Mucosa of stomach (tissue), 1 donor: ENCODE results near the gene FUT3.

ENCODE experiments used
- H3K27me3 ChIP-seq: one replicate; pipeline ENCODE4 v1.7.0; 2013; ENCODE audit warnings: mild to moderate bottlenecking, low read length; ENCODE audit not compliant: control insufficient read depth, insufficient read depth
- H3K36me3 ChIP-seq: one replicate; pipeline ENCODE4 v1.7.0; 2013; ENCODE audit warnings: low read length; ENCODE audit not compliant: control insufficient read depth, insufficient read depth
- H3K4me1 ChIP-seq: one replicate; pipeline ENCODE4 v1.7.0; 2013; ENCODE audit warnings: mild to moderate bottlenecking, low read length; ENCODE audit not compliant: control insufficient read depth, insufficient read depth
- H3K4me3 ChIP-seq: one replicate; pipeline ENCODE4 v1.7.0; 2013; ENCODE audit warnings: low read length
- H3K9ac ChIP-seq: one replicate; pipeline ENCODE4 v1.7.0; 2013; ENCODE audit warnings: mild to moderate bottlenecking, low read length, moderate library complexity
- H3K9me3 ChIP-seq: one replicate; pipeline ENCODE4 v1.7.0; 2013; ENCODE audit warnings: mild to moderate bottlenecking, low read length, moderate library complexity; ENCODE audit not compliant: control insufficient read depth
- donor health status: Pancreatic carcinoma.

The FUT3 gene

DNA sequence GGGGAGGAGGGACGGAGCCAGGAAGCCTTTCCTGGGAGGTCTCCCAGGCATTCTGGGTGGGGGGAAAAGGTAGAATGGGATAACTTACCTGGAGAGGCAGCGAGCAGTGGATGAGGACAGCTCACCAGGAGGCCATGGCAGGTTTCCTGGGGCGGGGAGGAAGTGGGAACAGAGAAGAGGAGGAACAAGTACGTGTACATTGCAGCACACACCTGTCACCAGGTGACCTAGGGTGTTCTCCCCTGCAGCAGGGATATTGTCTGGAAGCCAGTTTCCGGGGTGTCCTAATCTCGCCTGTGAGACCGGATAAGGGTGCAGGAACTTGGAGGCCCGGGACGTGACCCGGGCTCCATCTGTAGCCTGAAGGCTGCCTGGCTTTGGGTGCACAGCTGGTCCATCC, at the start of gene FUT3:
Gene FUT3, minus strand, starts transcription at position 148 of the 400 bp plus-strand sequence.
- Histone ChIP-seq H3K9ac (peak within 1 kb of the TSS; percentile 86), H3K27me3 (no peaks in the 10 kb centered on the region), H3K4me3 (peak within 1 kb of the TSS; percentile 78), H3K4me1 (peaks cover 3% of the 10 kb centered on the region), H3K36me3 (no peaks in the 10 kb centered on the region), H3K9me3 (no peaks in the 10 kb centered on the region)

- Histone ChIP-seq H3K4me3 (no peak overlapping the region), H3K9ac (no peak overlapping the region), H3K27me3 (no peaks in the 10 kb centered on the region), H3K9me3 (no peaks in the 10 kb centered on the region), H3K36me3 (no peaks in the 10 kb centered on the region), H3K4me1 (peaks cover 19% of the 10 kb centered on the region)
Measured at GRCh38 chr19:5900976-5901375, 49.7 kb upstream of the FUT3 start.

GRCh38 chr19:5899728-5900526, 48.7 kb upstream of the FUT3 start:
- no peaks in the 10 kb centered on the region for H3K36me3 ChIP-seq
- no peak overlapping the region for H3K4me3 ChIP-seq
- H3K9me3 ChIP-seq: no peaks in the 10 kb centered on the region
- H3K27me3 ChIP-seq: no peaks in the 10 kb centered on the region
- H3K9ac ChIP-seq: no peak overlapping the region
- H3K4me1 ChIP-seq: peaks cover 11% of the 10 kb centered on the region

- H3K4me1 ChIP-seq: peaks cover 9% of the 10 kb centered on the region
- H3K27me3 ChIP-seq: peaks cover under 1% of the 10 kb centered on the region
- no peak overlapping the region for H3K4me3 ChIP-seq
- H3K9ac ChIP-seq: no peak overlapping the region
- H3K36me3 ChIP-seq: no peaks in the 10 kb centered on the region
- no peaks in the 10 kb centered on the region for H3K9me3 ChIP-seq
Measured at GRCh38 chr19:5897189-5897969, 46.1 kb upstream of the FUT3 start.

- Histone ChIP-seq H3K9ac (no peak overlapping the region), H3K4me1 (peaks cover 7% of the 10 kb centered on the region), H3K27me3 (peaks cover 9% of the 10 kb centered on the region), H3K9me3 (no peaks in the 10 kb centered on the region), H3K4me3 (no peak overlapping the region), H3K36me3 (no peaks in the 10 kb centered on the region)
Measured at GRCh38 chr19:5896365-5897076, 45.3 kb upstream of the FUT3 start.

GRCh38 chr19:5895890-5896289, 44.6 kb upstream of the FUT3 start:
- Histone ChIP-seq H3K27me3 (peaks cover 12% of the 10 kb centered on the region), H3K4me3 (no peak overlapping the region), H3K36me3 (no peaks in the 10 kb centered on the region), H3K9ac (no peak overlapping the region), H3K9me3 (no peaks in the 10 kb centered on the region), H3K4me1 (peaks cover 7% of the 10 kb centered on the region)

DNA sequence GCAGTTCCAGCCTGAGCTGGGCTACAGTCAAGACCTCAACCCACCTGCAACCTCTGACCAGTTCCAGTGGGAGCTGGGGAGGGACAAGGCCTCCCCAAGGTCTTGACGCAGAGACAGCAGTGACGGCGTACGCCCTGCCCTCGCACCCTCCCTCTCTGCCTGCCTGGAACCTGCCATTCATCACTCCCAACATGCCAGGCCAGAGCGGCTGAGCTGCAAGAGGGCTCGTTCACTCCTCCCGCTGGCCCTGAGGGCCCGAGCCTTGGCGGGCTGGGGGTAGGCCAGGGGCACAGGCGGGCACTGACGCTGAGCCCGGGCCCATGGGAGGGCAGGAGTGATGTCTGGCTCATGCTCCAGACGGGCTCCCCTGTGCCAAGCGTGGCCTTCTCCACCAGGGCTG, 44.2 kb upstream of the FUT3 start:
- no peak overlapping the region for H3K4me3 ChIP-seq

DNA sequence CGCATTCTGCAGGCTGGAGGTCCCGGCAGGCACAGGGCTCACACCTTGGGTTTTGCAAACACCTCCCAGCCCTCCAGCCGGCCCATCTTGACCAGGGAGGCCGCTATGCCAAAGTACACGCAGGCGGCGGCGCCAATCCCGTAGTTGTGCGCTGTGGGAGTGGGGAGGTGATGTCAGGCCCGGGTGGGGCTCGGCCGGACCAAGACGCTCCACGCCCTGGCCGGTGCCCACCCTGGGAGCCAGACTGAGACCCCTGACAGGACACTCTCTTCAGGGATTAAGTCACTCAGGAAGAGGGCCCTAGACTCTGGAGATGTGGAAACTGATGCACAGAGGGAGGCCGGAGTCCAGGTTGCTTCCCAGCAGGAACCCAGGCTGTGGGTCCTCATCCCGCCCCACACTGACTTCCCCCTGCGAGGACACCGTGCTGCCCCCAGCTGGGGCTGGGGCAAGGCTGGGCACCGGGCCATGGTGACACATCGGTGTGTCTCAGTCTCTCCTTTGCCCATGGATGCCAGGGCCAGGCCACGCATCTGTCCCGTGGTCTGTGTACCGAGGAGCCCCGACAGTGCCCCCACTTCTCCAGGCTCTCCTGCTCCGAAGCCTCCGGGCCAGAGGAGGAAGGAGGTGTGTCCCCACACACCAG, 43.6 kb upstream of the FUT3 start:
- Histone ChIP-seq H3K36me3 (no peaks in the 10 kb centered on the region), H3K4me1 (peaks cover 7% of the 10 kb centered on the region)

More for the DNA sequence above, 44.2 kb upstream of the FUT3 start:
- H3K9me3 ChIP-seq: no peaks in the 10 kb centered on the region
- peaks cover 12% of the 10 kb centered on the region for H3K27me3 ChIP-seq
- no peak overlapping the region for H3K9ac ChIP-seq
- peaks cover 7% of the 10 kb centered on the region for H3K4me1 ChIP-seq
- H3K36me3 ChIP-seq: no peaks in the 10 kb centered on the region

GRCh38 chr19:5893907-5894703, 42.9 kb upstream of the FUT3 start:
- H3K4me3 ChIP-seq: no peak overlapping the region
- H3K4me1 ChIP-seq: peaks cover 7% of the 10 kb centered on the region
- H3K27me3 ChIP-seq: peaks cover 12% of the 10 kb centered on the region
- no peaks in the 10 kb centered on the region for H3K36me3 ChIP-seq
- H3K9ac ChIP-seq: no peak overlapping the region
- no peaks in the 10 kb centered on the region for H3K9me3 ChIP-seq

More for the DNA sequence above, 43.6 kb upstream of the FUT3 start:
- Histone ChIP-seq H3K4me3 (no peak overlapping the region), H3K27me3 (peaks cover 12% of the 10 kb centered on the region), H3K9me3 (no peaks in the 10 kb centered on the region), H3K9ac (no peak overlapping the region)

DNA sequence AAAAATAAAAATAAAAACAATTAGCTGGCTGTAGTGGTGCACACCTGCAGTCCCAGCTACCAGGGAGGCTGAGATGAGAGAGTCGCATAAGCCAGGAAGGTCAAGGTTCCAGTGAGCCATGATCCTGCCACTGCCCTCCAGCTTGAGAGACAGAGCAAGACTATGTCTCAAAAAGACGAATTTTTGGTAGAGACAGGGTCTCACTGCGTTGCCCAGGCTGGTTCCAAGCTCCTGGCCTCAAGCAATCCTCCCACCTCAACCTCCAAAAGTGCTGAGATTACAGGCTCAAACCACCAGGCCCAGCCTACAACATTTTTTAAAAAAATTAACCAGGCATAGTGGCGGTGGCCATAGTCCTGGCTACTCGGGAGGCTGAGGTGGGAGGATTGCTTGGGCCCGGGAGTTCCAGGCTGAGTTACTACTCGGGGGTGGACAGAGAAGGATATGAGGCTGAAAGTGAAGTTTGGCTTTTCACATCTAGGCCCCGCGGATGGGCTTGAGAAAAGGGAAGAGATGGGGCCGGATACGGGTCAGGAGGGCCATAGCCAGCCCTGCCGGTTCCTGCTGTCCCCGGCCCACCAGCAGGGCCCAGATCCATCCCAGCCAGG, 42.2 kb upstream of the FUT3 start:
- Histone ChIP-seq H3K4me3 (no peak overlapping the region), H3K9ac (no peak overlapping the region), H3K4me1 (peaks cover 7% of the 10 kb centered on the region), H3K9me3 (no peaks in the 10 kb centered on the region), H3K27me3 (peaks cover 12% of the 10 kb centered on the region), H3K36me3 (no peaks in the 10 kb centered on the region)
